GM15510 (cell line): ENCODE measurements around the gene RESF1.

Experiments
- POLR2A ChIP-seq: IDR thresholded peaks from 3 replicates; pipeline ENCODE4 v1.6.1; 2011; ENCODE audit warnings: borderline replicate concordance; ENCODE audit not compliant: insufficient read length; ENCODE audit errors: extremely low read depth

RESF1 gene

DNA sequence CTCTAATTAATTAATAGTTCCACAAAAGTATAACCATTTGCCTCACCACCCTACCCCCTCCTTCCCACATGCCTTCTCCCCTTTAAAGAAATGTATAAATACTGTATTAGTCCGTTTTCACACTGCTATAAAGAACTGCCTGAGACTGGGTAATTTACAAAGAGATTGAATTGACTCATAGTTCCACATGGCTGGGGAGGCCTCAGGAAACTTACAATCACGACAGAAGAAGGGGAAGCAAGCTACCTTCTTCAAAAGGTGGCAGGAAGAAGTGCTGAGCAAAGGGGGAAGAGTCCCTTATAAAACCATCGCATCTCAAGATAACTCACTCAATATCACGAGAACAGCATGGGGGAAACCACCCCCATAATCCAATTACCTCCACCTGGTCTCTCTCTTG, 8.2 kb upstream of the RESF1 start:
- TF ChIP-seq POLR2A = no peak

DNA sequence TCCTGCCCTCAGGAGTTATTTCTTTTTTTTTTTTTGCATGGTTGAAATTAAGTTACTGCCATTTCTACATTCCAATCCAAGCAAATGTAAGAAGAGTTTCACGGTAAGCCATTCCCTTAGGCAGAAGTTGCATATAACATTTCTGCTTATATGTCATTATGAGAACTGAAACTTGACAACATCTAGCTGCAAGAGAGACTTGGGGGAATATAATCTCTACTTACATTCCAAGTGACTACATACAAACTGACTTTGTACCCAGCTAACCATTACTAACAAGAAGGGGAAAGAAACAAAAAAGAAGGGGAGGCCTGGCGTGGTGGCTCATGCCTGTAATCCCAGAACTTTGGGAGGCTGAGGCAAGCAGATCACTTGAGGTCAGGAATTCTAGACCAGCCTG, 7.3 kb upstream of the RESF1 start:
- TF ChIP-seq POLR2A = no peak

DNA sequence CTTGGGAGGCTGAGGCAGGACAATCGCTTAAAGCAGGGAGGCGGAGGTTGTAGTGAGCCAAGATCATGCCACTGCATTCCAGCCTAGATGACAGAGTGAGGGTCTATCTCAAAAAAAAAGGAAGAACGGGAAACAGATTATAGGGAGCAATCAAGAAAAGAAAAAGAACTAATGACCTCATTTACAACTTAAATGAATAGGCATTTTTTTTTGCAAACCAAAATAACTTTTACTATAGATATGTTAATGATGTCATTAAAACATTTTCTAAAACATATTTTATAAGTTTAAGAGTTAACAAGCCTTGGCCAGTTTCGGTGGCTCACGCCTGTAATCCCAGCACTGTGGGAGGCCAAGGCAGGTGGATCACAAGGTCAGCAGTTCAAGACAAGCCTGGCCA, 6.8 kb upstream of the RESF1 start:
- no peak for TF ChIP-seq POLR2A

DNA sequence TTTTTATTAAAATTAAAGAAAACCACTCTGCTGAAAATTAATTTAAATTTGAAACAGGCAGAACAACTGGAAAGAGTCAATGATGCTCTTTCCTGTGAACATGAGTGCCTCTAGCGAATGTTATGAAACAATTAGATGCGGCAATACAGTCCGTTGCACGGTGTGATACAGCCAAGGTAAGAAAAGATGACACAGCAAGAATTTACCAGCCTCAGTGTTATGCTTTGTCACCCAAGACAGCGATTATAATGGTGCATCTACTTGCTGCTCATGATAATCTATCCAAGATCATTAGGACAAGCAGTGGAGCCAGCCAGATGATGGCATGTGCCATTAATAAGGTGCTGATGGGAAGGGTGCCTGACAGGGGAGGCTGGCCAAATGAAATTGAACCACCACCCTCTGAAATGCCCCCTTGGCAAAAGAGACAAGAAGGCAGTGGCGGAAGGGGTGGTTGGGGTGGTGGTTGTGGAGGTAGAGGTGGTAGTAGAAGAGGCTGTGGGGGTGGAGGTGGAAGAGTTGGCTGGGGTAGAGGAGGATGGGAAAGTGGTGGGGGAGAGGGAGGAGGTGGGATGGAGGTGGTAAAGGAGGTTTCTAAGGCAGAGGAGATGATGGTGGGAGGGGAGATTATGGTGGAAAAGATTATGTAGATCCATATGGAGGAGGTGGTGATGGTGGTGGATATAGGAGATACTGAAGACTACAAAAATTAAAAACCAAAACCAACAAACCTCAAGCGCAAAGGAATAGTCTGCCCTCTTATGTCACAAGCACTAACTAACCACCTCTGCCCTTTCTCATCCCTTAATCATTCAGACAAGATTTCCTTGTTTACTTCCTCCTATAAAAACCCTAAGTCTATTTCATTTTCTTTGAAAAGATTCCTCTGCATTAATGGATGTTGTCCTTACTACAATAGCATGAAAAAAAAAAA, 4.0 kb upstream of the RESF1 start:
- TF ChIP-seq POLR2A = no peak

DNA sequence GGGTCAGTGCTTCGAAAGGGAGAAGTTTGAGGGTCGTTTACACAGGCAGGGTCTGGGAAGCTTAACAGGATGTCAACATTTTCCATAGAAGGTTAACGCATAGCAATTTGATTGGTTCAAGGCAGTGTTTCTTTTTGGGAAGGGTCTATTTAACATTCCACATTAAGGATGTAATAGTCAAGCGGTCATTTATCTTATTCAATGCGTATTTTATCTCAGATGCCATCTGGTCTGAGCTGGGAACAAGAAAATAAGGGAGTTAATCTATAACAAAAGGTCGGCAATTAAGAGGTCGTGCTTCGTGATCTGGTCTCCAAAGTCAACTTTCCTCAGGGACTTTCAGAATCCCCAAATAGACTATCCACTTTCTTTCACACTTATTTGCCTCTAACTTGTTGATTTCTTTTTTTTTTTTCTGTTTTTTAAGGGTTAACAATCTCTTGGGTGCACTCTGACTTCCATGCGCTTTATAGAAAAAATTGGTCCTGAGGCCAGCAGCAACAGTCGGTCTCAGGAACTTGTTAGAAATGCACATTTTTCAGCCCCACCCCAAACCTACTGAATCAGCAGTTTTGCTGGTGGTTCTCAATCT, 550 bp upstream of the RESF1 start:
- TF ChIP-seq POLR2A = no peak

DNA sequence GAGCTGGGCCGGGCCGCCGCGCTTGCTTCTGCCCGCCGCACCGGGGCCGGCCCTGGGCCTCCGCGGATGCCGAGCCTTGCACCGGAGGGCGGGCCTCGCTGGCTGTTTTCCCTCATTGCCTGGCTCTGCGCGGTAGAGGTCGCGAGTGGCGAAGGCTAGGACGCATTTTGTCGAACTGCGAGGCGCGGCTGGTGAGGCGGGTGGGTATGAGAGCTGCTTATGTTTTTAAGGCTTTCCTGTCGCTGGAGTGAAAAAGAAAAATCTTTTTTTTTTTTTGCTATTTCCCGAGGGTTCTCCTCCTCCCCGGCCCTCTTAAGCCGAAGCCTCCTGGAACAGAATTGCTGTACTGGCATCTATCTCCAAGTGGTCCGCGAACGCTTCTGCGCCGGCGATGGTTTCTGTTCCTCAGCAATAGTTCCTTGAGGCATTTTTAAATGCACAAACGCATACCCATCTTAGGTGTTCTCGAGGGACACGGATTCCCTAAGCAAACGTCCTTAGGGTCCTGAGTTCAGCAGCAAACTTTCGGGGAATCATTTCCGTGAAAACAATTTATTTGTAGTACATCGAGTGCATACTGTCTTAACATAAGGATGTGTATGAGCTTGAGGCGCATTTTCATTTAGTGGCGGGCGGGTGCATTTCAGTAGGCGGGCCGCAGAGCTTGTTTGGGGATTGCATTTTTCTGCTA, 631 bp downstream of the RESF1 start:
- no peak for TF ChIP-seq POLR2A

DNA sequence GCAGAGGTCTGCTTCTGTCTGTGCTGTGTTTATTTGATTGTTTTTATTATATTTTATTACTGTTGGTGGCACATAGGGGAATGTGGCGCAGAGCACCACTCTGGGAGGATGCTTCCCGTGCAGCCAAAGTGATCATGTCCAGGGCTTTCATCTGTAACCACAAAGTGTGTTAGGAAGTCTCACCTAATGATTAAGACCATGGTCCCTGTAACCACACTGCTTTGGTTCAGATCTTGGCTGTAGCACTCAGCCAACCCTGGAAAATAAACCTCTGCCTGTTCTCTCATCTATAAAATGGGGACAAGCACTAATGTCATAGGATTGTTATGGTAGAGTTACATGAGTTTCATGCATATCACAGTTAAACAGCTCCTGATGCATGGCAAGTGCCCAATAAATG, 1.9 kb downstream of the RESF1 start:
- no peak for TF ChIP-seq POLR2A

DNA sequence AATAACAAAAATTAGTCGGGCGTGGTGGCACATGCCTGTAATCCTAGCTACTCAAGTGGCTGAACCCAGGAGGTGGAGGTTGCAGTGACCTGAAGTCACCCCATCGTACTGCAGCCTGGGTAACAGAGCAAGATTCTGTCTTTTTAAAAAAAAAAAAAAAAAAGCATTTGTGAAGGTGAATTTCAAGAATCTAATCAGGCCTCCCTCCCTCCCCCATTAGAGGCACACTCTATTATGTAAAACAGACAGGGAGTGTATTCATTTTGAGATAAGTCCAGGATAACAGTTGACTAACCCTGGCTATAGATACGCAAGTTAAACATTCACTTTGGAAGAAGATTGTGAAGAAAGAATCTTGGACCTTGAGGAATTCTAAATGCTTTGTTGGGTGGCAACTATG, 2.9 kb downstream of the RESF1 start:
- no peak for TF ChIP-seq POLR2A

DNA sequence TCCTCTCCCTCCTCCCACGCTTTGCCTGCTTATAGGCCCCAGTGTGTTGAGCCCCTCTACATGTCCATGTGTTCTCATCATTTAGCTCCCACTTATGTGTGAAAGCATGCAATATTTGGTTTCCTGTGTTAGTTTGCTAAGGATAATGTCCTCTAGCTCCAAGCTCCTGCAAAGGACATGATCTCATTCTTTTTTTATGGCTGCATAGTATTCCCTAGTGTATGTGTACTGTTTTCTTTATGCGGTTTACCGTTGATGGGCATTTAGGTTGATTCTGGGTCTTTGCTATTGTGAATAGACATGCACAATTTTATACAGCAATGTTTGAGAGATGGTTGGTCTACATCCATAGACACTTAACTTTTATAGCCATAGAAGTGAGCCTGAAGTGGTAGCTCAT, 5.1 kb downstream of the RESF1 start:
- no peak for TF ChIP-seq POLR2A

DNA sequence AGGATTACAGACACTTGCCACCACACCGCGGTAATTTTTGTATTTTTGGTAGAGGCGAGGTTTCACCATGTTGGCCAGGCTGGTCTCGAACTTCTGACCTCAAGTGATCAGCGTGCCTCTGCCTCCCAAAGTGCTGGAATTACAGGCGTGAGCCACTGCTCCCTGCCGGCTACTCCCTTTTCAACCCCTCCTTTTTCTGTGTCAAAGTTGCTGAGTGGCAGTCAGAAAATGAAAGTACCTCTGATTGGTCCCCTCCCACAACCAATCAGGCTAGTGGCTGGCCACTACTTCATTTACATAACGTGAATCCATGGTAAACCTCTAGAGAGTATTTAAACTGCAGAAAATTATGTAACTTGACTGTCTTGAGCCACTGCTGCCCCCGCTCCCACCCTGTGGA, 5.9 kb downstream of the RESF1 start:
- TF ChIP-seq POLR2A = no peak

DNA sequence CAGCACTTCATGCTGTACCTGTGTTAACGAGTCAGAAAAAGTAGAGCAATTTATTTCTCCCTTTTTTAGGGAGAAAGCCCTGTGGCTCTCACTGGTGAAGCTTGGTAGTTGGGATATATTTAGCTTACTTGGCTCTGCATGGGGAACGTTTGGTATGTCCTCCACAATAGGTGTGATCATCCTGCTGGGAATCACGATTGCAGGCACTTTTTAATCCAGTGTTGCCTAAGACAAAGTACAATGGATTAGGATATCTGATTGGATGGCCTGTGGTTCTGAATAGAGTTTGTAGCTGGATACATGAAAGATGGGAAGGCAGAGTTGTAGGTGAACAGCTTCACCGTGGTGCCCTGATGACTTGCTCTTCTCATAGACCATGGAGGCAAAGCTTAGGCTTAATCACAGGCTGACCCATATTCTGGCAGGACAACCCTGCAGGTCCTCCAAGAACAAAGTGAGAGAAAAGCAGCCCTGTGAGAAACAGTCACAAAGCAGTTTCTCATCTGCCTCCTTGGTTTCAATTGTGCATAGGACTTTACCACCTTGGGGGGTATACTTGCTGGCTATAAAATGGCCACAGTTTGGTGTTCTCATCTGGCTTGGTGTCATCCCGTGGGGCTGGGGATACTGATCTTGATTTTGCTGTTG, 7.5 kb downstream of the RESF1 start:
- no peak for TF ChIP-seq POLR2A

DNA sequence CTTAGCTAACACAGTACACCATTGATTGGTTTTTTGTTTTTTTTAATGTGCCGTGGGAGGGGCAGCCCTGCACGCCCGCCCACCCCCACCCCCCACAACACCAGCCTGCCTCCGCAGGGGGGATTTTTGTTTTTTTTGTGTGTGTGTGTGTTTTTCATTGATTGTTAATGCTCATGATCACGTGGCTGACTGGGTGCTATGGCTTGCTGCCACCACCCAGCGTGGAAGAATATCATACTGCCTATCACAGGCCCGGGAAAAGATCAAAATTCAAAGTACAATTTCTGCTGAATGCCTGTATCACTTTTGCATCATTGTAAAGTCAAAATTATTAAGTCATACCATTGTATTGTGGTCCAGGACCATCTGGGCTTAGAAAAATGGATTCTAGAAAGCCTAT, 8.3 kb downstream of the RESF1 start:
- no peak for TF ChIP-seq POLR2A

DNA sequence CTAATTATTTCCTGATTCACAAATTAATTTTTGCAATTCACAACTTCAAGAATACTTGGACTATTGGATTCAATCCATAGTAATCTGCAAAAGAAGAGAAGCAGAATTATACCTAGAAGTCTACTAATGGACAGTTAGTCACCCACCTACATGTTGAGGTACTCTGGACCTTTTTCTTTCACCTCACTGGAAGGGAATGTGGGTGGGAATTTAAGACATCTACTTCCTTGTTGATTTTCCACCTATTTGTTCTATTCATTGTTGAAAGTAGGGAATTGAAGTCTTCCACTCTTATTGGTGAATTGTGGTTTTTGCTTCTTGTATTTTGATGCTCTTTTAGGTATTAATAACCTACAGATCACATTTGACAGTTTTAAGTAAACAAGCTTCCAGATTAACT, 11.0 kb downstream of the RESF1 start:
- no peak for TF ChIP-seq POLR2A

DNA sequence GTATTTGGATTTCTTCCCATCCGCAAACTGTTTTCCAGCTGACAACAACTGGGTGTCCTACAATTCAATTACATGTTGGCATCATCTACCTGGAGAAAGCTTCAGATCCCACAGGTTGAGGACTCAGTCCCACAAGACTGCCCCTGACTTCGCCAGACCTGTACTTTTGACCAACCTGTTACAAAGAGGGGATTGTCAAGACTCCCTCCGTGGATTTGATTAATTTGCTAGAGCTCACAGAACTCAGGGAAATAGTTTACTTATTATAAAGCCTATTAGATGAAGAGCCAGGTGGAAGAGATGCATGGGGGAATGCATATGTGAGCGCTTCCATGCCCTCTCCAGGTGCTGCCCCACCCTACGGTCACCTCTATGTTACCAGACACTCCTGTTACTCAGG, 14.6 kb downstream of the RESF1 start:
- TF ChIP-seq POLR2A = no peak

DNA sequence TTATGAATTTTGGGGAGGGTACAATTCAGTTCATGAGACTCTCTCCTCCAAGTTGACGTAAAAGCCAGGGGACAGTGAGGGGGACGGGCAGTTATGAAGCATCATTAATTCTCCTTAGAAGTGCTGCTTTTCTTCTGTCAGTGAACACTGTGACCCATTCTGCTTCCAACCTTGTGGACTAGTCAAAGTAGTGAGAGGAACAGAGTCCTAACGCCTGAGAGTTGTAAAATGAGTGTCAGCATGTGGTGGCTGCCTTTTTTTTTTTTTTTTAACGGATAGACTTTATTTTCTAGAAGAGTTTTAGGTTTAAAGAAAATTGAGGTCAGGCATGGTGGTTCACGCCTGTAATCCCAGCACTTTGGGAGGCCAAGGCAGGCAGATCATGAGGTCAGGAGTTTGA, 15.5 kb downstream of the RESF1 start:
- TF ChIP-seq POLR2A = no peak
